Measurements from ENCODE around the gene TUSC2.

DNA sequence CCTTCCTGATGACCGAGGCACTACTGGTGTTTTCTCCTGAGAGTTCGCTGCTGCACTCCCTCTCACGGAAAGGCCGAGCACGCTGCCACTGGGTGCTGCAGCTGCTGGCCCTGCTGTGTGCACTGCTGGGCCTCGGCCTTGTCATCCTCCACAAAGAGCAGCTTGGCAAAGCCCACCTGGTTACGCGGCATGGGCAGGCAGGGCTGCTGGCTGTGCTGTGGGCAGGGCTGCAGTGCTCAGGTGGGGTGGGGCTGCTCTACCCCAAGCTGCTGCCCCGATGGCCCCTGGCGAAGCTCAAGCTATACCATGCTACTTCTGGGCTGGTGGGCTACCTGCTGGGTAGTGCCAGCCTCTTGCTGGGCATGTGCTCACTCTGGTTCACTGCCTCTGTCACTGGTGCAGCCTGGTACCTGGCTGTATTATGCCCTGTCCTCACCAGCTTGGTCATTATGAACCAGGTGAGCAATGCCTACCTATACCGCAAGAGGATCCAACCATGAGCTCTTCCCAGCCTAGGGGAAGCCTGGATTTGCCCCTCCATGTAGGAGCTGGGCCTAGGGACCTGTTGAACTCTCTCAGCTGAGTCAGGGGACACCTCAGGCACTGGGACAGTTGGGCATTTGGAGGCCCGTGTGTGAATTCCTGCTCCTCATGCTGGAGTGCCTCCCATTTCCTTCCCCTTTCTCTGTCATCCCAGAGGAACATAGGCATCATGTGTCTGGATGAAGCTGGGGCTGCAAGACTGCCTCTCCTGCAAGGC is 25.4 kb upstream of the TUSC2 start:
- TF ChIP-seq CTCF (conservative IDR thresholded peaks at IDR 0.05; ENCODE audit: low read length) (no peak), EZH2phosphoT487 (IDR thresholded peaks at IDR 0.05; ENCODE audit: borderline replicate concordance) (no peak)
